Measurements from ENCODE around the gene TMEM43.

Gene TMEM43

GRCh38 chr3:14122301-14122700 is 2.6 kb upstream of the TMEM43 start:
- DNase-seq (ENCODE audit: low spot score) = no peak

- DNase-seq (ENCODE audit: low spot score) = no peak
Observed at GRCh38 chr3:14123308-14124222, 1.3 kb upstream of the TMEM43 start.

DNA sequence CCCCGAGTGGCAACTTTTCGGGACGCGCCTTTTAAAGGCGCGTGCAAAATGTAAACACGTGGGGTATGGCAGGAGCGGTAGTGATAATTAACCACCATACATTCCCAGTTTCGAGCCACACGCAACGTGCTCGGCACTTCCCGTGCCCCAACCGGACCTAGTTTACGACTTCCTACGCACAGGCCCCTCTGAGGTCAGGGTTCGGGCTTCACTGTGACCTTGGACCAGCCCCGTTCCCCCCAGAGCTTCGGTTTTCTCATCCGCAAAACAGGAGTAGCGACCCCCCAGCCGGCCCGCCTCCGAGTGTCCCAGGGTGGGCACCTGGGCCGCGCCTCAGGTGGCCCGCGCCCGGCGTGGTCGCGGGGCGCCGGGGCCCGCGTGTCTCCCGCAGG is 633 bp upstream of the TMEM43 start:
- peak; percentile 77 for DNase-seq (ENCODE audit: low spot score)

- DNase-seq (ENCODE audit: low spot score) = peak; percentile 88
Observed at GRCh38 chr3:14125193-14126016, 553 bp downstream of the TMEM43 start.

DNA sequence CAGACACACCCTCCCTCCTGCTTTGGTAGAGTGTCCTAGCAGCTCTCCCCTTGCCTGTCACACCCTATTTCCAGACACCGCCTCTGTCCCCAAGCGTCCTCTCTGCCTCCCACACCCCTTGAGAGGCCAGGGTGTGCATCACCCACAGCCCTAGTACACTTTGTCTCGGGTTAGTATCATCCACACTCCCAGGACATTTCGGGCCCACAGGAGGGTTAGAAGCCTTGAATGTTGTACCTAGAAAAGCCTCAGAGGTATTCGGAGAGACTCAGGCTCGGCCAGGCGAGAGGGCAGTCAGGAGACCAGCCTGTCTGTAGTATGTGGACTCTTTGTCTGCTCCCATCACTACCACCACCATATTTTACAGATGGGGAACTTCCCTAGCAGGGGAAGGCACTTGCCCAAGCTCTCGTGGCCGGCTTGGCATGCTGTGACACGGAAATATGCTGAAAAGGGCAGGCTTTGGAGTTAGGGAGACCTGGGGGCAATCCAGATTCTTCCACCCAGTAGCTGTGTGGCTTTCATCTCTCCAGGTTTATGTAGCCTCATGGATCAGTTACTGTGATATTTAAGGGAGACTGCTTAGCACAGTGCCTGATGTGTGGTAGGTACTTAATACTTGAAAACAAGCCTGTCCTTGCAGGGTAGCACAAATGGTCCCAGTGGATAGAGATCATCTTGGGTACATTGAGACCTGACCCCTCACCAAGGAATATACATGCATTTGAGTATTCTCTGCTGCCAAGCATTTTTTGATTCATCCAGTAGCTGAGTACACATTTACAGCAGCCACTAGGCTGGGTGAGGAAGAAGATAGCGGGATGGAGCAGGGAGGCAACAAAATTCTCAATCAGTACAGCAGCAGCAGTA is 1.4 kb downstream of the TMEM43 start:
- DNase-seq (ENCODE audit: low spot score) = no peak

DNA sequence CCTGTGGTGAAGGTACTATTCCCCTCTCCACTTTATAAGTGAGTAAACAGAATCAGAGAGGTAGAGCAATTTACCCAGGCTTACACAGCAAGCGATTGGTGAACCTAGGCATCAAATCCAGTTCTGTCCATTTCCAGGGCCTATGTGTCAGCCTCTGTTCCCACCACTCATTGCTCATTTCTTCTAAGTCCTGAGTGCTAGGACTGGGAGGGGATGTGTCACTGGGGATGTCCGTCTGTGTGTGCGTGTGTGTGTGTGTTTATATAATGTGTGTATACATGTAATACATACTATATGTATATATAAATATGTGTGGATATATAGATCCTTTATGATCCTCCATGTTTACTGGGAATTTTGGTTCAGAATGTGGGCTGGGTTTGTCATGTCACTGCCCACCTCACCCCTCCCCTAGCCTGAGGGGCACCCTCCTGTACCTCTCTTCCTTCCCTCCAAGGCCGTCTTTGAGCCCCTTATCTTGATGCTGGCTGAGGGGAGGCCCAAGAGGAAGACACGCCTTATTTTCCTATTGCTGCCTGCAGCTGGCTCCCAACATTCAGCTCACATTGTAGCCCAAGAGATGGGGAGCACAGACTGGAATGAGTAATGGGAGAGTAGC is 2.1 kb downstream of the TMEM43 start:
- no peak for DNase-seq (ENCODE audit: low spot score)

GRCh38 chr3:14127516-14128161 is 2.8 kb downstream of the TMEM43 start:
- no peak for DNase-seq (ENCODE audit: low spot score)

- DNase-seq (ENCODE audit: low spot score) = no peak
Observed at GRCh38 chr3:14128724-14129123, 3.9 kb downstream of the TMEM43 start.

DNA sequence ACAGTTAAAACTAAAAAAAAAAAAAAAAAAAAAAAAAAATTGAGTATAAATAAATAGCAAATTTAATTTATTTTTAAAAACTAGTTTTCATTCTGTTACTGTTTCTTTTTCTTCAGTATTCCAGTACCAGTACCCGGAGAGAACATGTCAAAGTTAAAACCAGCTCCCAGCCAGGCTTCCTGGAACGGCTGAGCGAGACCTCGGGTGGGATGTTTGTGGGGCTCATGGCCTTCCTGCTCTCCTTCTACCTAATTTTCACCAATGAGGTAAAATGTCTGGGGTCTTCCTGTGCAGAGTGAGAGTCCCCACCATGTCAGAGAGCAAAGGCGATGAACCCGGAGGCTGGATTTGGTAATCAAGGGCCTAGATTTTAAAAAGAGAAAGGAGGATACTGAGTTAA is 4.4 kb downstream of the TMEM43 start:
- DNase-seq (ENCODE audit: low spot score) = no peak

GRCh38 chr3:14130230-14130629 is 5.4 kb downstream of the TMEM43 start:
- no peak for DNase-seq (ENCODE audit: low spot score)

DNA sequence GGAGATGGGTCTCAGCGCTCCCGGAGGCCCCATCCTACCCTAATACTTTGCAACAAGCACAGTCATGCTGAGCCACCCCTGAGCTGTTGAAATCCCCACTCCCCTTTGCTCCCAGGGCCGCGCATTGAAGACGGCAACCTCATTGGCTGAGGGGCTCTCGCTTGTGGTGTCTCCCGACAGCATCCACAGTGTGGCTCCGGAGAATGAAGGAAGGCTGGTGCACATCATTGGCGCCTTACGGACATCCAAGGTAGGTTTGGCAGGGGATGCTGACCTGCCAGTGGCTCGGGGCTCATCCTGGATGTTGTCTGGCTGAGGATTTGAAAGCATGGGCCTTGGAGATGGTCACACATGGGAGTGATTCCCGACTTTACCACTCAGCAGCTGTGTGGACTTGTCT is 5.9 kb downstream of the TMEM43 start:
- no peak for DNase-seq (ENCODE audit: low spot score)

- no peak for DNase-seq (ENCODE audit: low spot score)
Observed at GRCh38 chr3:14131134-14131533, 6.3 kb downstream of the TMEM43 start.

GRCh38 chr3:14132120-14132519 is 7.3 kb downstream of the TMEM43 start:
- DNase-seq (ENCODE audit: low spot score) = no peak

DNA sequence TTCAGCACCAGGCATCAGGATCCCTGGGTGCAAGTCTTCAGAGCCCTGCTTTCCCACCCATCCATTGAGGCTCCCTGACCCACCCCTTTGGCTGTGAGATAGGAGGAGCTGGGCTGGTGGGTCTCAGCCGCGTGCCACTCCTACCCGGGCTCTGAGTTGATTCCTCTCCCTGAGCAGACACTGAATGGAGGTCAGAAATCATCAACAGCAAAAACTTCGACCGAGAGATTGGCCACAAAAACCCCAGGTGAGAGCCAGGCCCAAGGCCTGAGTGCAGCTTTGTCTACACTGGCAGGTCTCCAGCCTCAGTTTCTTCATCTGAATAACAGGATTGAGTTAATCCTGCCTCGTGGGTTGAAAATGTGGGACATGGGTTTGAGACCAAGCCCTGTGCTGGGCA is 7.8 kb downstream of the TMEM43 start:
- no peak for DNase-seq (ENCODE audit: low spot score)

- peak; percentile 81 for DNase-seq (ENCODE audit: low spot score)
Observed at GRCh38 chr3:14133188-14133800, 8.4 kb downstream of the TMEM43 start.

DNA sequence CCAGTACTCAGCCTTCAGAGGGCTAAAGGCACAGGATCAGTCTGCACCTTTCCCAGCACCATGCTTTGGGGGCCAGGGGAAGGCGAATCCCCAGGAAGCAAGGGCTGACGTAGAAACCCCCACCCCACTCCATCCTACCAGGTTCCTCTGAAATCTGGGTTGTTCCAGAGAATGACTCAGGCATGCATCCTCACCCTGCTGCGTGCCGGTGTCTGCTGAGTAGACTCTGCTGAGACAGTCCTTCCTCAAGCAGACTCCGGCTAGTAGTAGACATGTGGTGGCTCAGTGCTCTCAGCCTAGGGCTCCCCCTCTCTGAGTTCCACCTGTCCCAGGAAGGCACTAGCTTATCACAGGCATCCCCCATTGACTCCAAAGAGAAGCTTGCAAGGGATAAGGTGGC is 9.0 kb downstream of the TMEM43 start:
- no peak for DNase-seq (ENCODE audit: low spot score)

DNA sequence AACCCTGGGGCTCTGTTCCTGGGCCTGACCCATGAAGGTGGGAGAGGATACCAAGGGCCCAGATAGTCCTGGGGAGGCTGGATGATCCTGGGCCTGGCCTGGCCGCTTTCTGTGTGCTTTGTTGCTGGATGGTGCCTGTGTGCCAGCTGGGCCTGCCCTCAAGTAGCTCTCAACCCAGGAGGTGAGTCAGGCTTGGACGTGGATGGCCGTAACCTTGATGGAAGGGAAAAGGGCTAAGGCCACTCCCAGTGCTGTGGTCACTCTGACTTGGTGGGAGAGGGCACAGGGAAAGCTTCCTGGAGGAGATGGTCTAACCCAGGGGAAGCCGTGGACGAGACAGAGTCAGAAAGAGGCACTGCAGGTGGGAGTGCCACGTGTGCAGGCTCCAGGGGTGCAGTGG is 9.4 kb downstream of the TMEM43 start:
- no peak for DNase-seq (ENCODE audit: low spot score)

DNA sequence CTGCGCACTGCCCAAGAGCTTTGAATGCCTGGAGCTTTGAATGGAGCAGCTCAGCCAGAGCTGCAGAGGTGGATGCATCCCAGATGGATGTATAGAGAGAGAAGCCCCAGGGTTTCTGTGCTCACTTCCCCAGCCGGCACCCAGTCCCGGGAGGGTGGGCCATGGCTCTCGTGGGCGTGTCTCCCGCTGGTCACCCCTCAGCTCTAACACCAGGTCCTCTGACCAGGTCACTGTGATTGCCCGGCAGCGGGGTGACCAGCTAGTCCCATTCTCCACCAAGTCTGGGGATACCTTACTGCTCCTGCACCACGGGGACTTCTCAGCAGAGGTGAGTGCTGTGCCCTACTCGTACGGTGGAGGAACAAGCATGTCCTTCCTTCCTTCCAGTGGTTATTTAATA is 10.7 kb downstream of the TMEM43 start:
- DNase-seq (ENCODE audit: low spot score) = no peak

GRCh38 chr3:14137004-14137403 is 12.2 kb downstream of the TMEM43 start:
- DNase-seq (ENCODE audit: low spot score) = peak; percentile 41

GRCh38 chr3:14137445-14137844 is 12.6 kb downstream of the TMEM43 start:
- no peak for DNase-seq (ENCODE audit: low spot score)
